PC-3 (cell line): ENCODE measurements around the gene ZBTB46.

ENCODE experiments used
- EZH2 ChIP-seq: fragments of 300-600 bp; sonication (generic); IDR thresholded peaks from one replicate; pipeline ENCODE4 v1.6.1; 2017; ENCODE audit warnings: antibody characterized with exemption, mild to moderate bottlenecking, low read length; ENCODE audit not compliant: unreplicated experiment
- EZH2phosphoT487 ChIP-seq: fragments of 300-600 bp; sonication (generic); IDR thresholded peaks from 2 replicates; pipeline ENCODE4 v1.6.1; 2018; ENCODE audit warnings: mild to moderate bottlenecking, antibody characterized with exemption, low read length, borderline replicate concordance
- TF ChIP-seq, protein P1 (sequence below): fragments of 300-600 bp; sonication (generic); conservative IDR thresholded peaks from 2 replicates; pipeline ENCODE4 v1.5.1; 2017; ENCODE audit warnings: antibody characterized with exemption, low read depth, mild to moderate bottlenecking, low read length

DNA sequence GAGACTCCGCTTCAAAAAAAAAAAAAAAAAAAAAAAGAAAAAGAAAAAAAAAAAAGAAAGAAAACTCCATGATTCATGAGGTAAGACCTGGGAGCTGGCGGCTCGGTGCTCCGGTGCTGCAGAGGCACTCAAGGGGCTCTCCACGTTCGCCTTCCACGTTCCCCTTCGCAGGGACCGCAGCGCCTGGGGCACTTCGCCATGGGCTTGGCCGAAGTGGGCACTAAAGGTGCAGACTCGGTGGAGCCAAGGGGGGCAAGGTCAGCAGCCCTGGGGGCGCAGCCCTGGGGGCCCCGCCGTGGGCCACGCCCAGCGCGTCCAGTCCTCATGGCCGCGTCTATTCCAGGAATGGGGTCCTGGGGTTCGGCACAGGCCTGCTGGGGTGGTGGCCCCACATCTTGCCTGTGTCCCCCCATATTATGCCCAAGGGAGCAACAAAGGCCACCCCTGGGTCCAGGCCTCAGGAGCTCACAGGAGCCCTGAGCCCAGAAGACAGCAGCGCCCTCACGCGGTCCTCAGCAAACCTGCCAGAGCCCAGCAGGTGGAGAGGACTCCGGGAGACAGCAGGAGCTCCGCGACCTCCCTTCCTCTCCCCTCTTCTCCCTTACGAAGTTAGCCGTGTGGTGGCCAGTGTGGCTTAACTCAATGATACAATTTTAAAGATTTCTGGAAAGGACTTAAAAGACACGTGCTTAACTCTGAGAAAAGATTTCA is 21.9 kb downstream of the ZBTB46 start:
- TF ChIP-seq, protein P1, sequence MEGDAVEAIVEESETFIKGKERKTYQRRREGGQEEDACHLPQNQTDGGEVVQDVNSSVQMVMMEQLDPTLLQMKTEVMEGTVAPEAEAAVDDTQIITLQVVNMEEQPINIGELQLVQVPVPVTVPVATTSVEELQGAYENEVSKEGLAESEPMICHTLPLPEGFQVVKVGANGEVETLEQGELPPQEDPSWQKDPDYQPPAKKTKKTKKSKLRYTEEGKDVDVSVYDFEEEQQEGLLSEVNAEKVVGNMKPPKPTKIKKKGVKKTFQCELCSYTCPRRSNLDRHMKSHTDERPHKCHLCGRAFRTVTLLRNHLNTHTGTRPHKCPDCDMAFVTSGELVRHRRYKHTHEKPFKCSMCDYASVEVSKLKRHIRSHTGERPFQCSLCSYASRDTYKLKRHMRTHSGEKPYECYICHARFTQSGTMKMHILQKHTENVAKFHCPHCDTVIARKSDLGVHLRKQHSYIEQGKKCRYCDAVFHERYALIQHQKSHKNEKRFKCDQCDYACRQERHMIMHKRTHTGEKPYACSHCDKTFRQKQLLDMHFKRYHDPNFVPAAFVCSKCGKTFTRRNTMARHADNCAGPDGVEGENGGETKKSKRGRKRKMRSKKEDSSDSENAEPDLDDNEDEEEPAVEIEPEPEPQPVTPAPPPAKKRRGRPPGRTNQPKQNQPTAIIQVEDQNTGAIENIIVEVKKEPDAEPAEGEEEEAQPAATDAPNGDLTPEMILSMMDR = no peak
- TF ChIP-seq EZH2 = no peak
- no peak for TF ChIP-seq EZH2phosphoT487
